Epidermal melanocyte (primary cell): ENCODE measurements around the gene TIMP1.
"Not testable (repeated sequence)": the region's sequence is repeated elsewhere in the genome, so short reads cannot be mapped to it uniquely, and the experiment has no call there.

Experiments
- DNase-seq: peaks from one replicate; pipeline ENCODE4 v3.0.0; 2011; ENCODE audit warnings: low spot score; ENCODE audit not compliant: insufficient read length

The TIMP1 gene

DNA sequence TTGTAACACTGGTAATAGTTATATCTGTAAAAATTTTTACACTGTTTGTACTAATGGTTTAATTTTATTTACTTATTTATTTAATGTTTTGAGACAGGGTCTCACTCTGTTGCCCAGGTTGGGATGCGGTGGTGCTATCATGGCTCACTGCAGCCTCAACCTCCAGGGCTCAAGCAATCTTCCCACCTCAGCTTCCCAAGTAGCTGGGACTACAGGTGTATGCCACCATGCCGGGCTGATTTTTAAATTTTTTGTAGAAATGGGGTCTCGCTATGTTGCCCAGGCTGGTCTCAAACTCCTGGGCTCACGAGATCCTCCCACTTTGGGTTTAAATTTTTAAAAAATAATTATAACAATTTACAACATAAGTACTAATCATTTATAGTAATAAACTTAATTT, 20.9 kb downstream of the TIMP1 start:
- DNase-seq: not testable (repeated sequence)

DNA sequence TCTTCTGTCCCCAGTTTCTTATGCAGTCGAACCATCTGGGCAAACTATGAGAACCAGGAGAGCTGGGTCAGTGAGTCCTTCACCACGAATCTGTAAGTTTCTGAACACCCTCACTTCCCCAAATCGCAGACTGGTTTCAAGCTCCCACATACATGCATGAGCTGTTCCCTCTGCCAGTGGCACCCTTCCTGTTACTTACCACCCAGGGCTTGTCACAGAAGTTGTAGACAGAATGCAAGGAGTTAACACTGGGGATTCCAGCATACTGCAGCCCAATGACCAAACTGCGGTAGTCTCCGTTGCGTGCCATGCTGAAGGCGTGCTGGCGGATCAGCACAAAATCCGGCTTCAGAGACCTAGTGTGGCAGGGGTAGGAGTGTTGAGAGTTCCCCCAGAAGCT, 22.8 kb downstream of the TIMP1 start:
- DNase-seq: no peak

DNA sequence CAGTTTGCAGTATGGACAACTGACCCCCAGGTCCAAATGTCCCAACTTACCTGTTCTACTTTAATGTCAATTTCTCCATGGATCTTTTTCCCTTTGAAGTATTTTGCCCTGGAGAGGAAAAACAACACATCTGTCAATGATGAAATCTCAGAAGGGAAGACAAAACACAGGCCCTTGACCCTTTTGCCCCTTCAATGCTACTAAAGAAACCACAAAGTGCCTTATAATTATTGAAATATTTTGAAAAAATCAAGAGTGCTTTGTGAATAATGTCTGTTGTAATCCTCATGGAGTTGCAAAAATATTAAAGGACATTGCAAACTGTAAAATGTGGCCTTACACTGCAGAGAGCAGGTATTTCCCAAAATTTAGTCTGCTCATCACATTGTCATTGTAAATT, 24.9 kb downstream of the TIMP1 start:
- DNase-seq: no peak

DNA sequence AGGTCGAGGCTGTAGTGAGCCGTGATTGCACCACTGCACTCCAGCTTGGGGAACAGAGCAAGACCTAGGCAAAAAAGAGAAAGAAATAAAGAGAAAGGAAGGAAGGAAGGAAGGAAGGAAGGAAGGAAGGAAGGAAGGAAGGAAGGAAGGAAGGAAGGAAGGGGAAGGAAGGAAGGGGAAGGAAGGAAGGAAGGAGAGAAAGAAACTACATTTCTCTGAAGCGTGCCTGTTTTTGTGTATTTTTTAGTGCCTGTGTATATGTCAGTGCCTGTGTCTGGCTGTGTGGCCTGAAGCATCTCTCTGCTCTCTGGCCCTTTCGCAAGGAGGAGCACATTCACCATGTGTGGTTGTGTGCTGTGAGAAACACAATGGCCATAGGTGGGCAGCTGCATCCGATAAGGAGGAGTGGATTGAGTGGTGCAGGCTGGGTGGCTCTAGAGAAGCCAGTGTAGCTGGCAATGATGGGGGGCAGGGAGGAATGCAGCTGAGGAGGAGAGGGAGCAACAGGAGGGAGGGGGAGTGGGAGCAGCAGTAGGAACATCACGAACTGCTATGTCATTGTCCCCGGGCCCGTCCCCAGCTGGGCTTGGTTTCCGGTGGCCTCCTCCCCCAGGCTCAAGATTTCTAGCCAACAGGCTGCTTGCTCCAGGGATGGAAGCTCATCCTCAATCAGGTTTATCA, 26.0 kb downstream of the TIMP1 start:
- no peak for DNase-seq

DNA sequence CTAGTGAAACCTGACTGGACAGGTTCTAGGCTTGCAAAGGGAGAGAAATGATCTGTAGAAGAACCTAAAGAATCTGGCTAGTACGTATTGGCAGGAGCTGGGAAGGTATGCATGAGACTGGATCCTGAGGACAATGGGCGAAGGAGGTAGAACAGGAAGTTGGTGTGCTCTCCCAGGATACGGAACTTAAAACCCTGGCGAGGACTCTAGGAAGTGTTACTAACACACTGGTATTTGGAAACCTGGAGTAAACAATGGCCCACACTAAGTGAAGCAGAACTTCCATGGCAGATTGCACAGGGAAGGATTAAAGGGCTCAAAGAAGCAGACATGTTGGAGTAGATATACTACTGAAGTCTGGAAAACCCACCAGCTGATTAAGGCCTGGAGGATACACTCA, 28.3 kb downstream of the TIMP1 start:
- no peak for DNase-seq

DNA sequence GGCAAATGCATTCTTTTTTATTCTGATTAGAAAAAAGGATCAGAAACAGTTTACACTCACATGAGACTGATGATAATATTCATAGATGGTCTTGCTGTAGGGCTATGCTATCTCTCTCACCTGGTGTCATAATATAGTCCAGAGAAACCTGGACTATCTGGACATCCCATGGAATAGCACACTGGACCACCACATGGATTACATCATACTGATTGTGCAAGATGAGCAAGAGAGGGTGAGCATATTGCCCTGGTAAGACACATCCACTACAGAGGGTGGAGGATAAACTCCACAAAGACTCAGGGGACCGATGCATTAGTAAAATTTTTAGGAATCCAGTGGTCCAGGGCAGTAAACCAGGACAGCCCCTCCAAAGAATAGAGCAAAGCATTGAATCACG, 29.3 kb downstream of the TIMP1 start:
- no peak for DNase-seq

DNA sequence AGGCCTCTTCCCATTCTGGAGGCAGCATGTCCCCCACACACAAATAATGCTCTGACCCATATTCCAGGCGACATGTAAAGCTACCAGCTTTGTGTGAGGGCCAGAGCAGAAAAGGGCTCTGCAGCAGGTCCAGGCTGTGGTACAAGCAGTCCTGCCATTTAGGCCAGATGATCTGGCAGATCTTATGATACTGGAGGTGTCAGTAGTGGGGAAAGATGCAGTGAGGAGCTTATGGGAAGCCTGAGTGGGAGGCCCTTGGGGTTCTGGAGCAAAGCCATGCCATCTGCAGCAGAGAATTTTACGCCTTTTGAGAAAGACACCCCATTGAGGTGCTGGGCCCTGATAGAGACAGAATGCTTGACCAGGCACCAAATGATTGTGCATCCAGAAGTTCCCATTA, 29.7 kb downstream of the TIMP1 start:
- no peak for DNase-seq

DNA sequence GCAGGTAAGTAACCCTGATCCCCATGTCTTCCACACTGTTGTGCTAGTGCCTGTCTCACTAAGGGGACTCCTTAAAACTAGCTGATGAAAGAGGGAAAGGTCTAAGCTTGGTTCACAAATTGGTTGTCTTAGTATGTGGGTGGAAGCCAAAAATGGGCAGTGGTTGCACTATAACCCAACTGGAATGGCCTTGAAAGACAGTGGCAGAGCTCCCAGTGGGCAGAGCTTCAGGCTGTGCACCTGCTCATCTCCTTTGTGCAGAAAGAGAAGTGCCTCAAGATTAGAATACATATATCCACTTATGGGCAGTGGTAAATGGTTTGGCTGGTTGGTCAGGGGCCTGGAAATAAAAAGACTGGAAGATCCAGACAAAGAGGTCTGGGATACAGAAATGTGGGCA, 30.2 kb downstream of the TIMP1 start:
- no peak for DNase-seq

DNA sequence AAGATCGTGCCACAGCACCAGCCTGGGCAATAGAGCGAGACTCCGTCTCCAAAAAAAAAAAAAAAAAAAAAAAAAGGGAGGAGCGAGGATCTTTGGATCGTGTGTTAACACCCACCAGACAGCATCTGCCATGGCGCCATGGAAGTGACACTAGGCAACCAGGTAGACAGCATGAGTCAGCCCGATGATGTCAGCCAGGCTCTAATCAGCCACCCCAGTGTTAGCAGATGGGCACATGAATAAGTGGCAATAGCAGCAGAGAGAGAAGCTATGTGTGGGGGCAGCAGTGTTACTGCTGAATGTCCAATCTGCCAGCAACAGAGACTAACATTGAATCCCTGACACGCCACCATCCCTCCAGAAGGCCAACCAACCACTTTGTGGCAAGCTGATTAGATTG, 30.8 kb downstream of the TIMP1 start:
- no peak for DNase-seq

DNA sequence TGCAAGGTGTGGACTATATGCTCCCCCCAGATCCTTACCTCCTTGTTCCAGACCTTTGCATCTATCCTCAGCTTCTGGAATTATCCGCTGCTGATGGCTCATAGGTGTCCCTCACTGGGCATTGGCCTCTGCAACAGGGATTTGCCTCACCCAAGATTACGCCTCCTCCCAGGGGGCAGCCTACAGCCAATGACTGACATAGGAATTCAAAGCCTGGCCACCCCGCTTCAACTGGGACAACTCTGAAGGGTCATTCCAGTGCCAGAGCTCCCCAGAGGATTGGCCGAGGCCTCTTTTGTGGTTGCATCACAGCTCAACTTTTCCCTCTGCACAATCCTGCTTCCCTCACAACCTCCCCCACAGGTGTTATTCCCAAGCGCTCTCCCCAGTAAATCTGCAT, 32.4 kb downstream of the TIMP1 start:
- no peak for DNase-seq

DNA sequence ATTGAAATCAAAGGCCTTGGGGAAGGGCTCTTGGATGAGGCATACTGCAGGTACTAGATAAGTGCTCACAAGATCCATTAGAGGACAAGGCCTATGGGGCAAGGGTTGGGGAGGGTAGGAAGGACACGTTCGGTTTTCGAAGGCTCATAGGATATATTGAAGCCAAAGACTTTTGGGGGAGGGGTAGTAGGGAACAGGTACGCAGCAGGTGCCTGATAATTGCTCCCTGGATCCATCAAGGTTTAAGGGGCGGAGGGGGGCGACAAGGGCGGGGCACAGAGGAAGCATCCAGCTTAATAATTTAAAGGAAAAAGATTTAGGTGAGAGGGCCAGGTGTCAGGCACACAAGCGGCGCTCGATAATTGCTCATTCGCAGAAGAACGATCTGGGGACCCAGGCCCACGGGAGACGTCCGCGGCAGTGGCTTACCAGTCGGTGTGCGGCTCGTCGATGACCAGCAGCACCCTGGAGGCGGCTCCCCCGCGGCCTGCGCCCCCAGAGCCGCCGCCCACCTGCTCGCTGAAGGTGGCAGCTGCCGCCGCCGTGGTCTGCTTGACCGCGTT, 36.8 kb downstream of the TIMP1 start:
- DNase-seq: no peak

DNA sequence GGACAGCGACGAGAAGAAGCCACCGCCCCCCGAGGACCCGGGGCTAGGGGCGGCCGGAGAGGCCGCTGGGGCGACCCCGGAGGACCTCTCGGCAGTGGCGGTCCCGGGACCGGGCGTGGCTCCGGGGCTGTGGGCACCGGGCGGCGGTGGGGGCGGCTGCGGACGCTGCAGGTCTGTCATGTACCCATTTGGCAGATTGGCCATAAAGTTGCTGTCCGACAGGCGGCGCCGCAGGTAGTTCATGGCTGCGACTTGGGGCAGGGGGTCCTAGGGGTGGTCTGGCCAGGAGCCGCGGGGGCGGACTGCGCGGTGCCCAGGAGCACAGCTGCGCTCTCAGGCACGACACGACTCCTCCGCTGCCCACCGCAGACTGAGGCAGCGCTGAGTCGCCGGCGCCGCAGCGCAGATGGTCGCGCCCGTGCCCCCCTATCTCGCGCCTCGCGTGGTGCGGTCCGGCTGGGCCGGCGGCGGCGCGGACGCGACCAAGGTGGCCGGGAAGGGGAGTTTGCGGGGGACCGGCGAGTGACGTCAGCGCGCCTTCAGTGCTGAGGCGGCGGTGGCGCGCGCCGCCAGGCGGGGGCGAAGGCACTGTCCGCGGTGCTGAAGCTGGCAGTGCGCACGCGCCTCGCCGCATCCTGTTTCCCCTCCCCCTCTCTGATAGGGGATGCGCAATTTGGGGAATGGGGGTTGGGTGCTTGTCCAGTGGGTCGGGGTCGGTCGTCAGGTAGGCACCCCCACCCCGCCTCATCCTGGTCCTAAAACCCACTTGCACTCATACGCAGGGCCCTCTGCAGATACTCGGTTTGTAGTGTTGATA, 37.5 kb downstream of the TIMP1 start, which contains the start of gene SYN1:
Gene SYN1 (minus strand): TSS at position 372 of the 817 bp plus-strand sequence. CDS start 129 bp downstream, at position 243.
- peak; percentile 74 for DNase-seq

DNA sequence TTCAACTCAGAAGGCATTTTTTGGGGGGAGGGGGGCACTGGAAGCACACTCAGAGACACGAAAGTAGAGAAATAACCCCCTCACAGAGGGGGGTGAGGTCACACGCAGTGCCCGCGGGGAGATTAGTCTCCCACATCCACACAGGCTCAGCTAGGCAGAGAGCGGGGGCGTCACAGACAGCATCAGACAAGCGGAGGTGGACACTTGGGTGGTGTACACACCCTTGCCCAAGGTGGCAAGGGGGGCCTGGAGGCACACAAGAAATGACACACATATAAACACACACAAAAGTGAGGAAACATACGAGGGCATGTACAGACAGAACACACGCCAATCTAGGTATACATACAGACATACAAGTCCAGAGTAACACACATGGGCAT, 38.1 kb downstream of the TIMP1 start:
- no peak for DNase-seq

DNA sequence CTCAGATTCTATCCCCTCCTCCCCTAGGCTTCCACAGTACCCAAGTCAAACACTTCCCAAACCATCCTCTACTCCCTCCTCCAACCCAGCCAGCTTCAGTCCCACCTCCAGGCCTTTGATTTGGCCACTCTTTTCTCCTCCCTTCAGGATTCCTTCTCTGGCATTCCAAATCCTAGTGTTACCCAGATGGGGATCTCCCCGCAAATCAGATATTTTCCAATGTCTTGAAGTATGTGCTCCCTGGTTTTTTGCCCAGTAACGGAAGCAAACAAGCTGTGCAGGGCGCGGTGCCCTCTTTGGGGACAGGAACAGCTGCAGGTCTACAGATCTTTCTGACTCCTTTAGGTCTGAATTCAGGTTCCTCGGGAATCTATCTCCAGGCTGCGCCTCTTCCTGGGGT, 39.6 kb downstream of the TIMP1 start:
- no peak for DNase-seq

DNA sequence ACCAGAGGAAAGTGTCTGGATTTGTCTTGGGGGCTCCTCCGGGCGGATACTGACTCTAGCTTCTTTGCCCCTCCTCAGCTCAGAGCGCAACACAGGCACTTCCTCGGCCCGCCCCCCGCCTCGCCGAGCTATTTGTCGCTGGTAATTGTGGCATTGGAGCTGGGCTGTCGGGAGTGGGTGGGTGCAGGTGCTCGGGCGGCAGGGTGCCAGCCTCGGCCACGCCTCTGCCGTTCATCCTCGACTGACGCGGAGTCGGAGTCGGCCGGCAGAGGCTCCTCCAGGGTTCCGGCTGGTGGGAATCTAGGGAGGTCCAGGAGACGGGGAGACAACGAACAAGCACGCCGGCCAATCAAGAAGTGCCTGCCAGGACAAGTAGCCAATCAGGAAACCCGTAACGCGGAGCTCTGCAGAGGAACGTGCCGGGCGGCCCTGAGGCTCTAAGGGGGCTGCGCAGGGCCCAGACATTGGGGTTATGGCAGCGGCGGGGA, 41.3 kb downstream of the TIMP1 start:
- DNase-seq: peak; percentile 71

DNA sequence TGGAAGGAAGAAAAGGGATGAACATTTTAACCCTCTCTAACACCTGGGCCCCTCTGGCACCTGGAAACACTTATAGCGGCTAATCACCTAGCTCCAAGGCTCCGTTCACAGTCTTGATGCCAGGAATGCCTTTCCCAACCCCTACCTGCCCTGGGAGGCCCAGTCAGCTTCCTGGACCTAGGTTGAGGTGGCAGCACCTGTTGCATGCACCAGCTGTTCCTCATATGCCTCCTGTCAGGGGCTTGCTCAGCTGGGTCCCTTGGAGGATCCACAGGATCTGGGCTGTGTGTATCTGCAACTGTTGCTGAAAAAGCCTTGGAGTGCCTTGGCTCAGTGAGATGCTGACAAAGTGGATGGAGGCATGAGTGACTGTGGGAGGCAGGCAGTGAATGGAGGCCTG, 43.1 kb downstream of the TIMP1 start:
- DNase-seq: no peak

DNA sequence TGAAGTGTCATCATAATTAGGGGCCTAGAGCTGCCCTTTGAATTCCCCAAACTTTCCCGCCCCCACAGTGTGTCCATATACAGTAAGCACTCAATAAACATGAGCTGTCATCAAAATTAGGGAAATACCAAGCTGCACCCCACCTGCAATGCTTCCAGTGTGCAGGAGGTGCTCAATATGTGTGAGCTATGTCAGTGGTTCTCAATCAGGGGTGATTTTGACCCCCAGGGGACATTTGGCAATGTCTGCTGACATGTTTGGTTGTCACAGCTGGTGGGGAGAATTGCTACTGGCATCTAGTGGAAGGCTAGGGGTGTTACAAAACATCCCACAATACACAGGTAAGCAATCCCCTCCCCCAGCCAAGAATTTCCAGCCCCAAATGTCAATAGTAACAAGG, 46.7 kb downstream of the TIMP1 start:
- DNase-seq: no peak

DNA sequence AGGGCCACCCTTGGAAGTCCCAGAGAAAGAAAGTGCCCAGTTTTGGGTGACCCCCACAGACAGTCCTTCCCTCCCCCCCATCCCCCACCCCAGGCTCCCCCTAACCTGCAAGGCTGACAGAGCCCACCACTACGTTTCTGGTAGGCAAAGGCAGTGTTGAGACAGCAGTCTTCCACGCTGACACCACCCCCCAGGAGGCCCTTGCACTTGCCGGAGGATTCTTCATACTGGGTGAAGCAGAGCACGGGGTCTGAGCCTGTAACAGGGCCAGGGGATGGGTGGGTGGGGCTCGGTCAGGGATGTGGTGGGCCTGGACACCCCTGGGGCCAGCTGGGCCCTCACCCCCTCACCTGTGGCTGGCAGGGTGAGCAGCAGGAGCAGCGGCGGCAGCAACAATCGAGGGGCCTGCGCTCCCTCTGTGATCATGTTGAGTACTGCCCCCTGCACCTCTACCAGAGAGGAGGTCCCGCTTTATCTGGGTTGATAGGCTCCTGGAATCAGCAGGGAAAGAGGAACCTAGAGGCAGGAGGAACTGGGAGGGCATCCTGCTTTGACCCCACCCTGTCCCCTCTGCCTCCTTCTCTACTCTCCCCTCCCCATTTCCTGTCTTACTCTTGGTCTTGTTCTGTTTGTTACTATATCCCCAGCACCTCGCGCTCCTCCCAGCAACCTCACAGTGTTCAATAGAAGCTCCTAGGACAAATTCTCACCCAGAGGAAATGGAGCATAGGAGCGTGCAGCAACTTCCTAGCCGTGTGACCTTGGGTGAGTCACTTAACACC, 47.4 kb downstream of the TIMP1 start, which contains the start of gene CFP:
Gene CFP (minus strand): TSS at position 512 of the 782 bp plus-strand sequence. CDS start 86 bp downstream, at position 426.
- DNase-seq: no peak

DNA sequence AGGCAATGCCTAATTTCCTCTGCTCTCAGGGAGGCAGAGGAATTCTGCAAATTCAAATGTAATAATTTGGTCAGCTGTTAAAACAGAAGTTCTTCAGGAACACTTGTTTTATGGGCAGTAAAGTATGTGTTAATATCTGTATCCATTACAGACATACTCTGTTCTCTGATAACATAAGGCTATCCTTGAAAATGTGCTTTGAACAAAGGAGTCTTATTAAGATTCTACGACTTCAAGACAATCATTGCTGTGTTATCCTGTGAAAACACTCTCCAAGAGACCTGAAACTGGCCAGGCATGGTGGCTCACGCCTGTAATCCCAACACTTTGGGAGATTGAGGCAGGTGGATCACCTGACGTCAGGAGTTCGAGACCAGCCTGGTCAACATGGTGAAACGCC, 49.4 kb downstream of the TIMP1 start:
- no peak for DNase-seq

DNA sequence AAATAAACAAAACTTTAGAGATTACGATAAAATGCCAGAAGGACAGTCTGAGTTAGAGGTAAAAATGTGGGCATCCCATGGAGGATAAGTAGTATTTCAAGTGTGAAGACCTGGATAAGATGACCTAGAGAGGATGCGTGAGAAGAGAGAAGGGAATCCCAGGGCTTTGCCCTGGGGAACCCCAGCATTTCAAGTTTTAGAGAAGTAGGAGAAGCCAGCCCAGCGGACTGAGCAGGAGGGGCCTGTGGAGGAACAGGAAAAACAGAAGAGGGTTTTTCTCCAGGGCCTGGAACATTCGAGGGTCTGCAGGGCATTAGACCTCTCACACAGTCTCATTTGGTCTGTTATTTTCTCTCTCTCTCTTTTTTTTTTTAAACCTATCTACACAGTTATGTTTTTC, 50.4 kb downstream of the TIMP1 start:
- no peak for DNase-seq
